IMR-90 (cell line): ENCODE measurements around the gene EXOC2. TPM values are rescaled to one million over a fixed set of nuclear protein-coding genes. Genes with fewer than 3 reads are reported as not detected.

Source experiments
- ATAC-seq: fragments of 200-7000 bp; cut with Tn5 transposase; 2 replicates; pipeline ENCODE4 v1.9.1; 2020; ENCODE audit warnings: low read depth, mild to moderate bottlenecking, moderate library complexity
- BruUV-seq: library from RNA; stranded (reverse); fragments of 400-500 nt; replicated peaks from 2 replicates; lab custom pipeline; 2021; lab: Mats Ljungman, UMichigan
- CTCF ChIA-PET: fragments of 300-600 bp; formaldehyde crosslinking; extraction: SDS; loops from one replicate; lab custom pipeline; 2021; ENCODE audit warnings: antibody characterized with exemption; lab: Yijun Ruan, JAX
- POLR2A ChIA-PET: fragments of 300-600 bp; sonication (Branson Sonifier 250); formaldehyde crosslinking; loops from one replicate; lab custom pipeline; 2022; ENCODE audit warnings: antibody characterized with exemption; ENCODE audit not compliant: unreplicated experiment; lab: Charles Lee
- DNase-seq: peaks from one replicate; pipeline ENCODE4 v3.0.0; 2013
- H2AFZ ChIP-seq: replicated peaks from 2 replicates; pipeline ENCODE3; 2013; ENCODE audit warnings: low read length, mild to moderate bottlenecking; ENCODE audit not compliant: poor library complexity
- H2AK5ac ChIP-seq: 2 replicates; pipeline ENCODE4 v1.6.1; 2013; ENCODE audit warnings: low read depth, low read length, inconsistent platforms
- H2AK9ac ChIP-seq: replicated peaks from 2 replicates; pipeline ENCODE3; 2013; ENCODE audit warnings: mild to moderate bottlenecking, low read depth, low read length, moderate library complexity; ENCODE audit not compliant: poor library complexity
- H2BK120ac ChIP-seq: 2 replicates; pipeline ENCODE4 v1.6.1; 2013; ENCODE audit warnings: low read depth, low read length, inconsistent platforms
- H2BK15ac ChIP-seq: 3 replicates; pipeline ENCODE4 v1.6.1; 2013; ENCODE audit warnings: low read depth, low read length, inconsistent platforms
- H2BK20ac ChIP-seq: 2 replicates; pipeline ENCODE4 v1.6.1; 2013; ENCODE audit warnings: low read depth, mild to moderate bottlenecking, inconsistent platforms, low read length, moderate library complexity
- H2BK5ac ChIP-seq: 2 replicates; pipeline ENCODE4 v1.6.1; 2013; ENCODE audit warnings: mild to moderate bottlenecking, low read depth, low read length, inconsistent platforms; ENCODE audit not compliant: poor library complexity, severe bottlenecking
- H3K14ac ChIP-seq: replicated peaks from 2 replicates; pipeline ENCODE4 v1.6.1; 2013; ENCODE audit warnings: low read depth, low read length, inconsistent platforms
- H3K18ac ChIP-seq: 2 replicates; pipeline ENCODE4 v1.6.1; 2013; ENCODE audit warnings: low read depth, low read length, control low read depth
- H3K23ac ChIP-seq: 2 replicates; pipeline ENCODE4 v1.6.1; 2013; ENCODE audit warnings: low read depth, low read length, inconsistent platforms
- H3K27ac ChIP-seq: 2 replicates; pipeline ENCODE4 v1.5.1; 2013; ENCODE audit warnings: mild to moderate bottlenecking, control low read depth, low read length; ENCODE audit not compliant: insufficient read depth
- H3K27me3 ChIP-seq: 2 replicates; pipeline ENCODE4 v1.6.1; 2013; ENCODE audit warnings: low read length; ENCODE audit not compliant: control insufficient read depth, insufficient read depth
- H3K36me3 ChIP-seq: 2 replicates; pipeline ENCODE4 v1.6.1; 2013; ENCODE audit warnings: low read length, mixed read lengths; ENCODE audit not compliant: control insufficient read depth, insufficient read depth
- H3K4ac ChIP-seq: 2 replicates; pipeline ENCODE4 v1.6.1; 2013; ENCODE audit warnings: low read depth, low read length, inconsistent platforms
- H3K4me1 ChIP-seq: 2 replicates; pipeline ENCODE4 v1.6.1; 2013; ENCODE audit warnings: low read length, mixed read lengths; ENCODE audit not compliant: control insufficient read depth, insufficient read depth
- H3K4me2 ChIP-seq: 2 replicates; pipeline ENCODE4 v1.6.1; 2013; ENCODE audit warnings: low read depth, mild to moderate bottlenecking, control low read depth, low read length, moderate library complexity
- H3K4me3 ChIP-seq: 2 replicates; pipeline ENCODE4 v1.5.1; 2013; ENCODE audit warnings: low read depth, mild to moderate bottlenecking, control low read depth, low read length, moderate library complexity; ENCODE audit not compliant: insufficient read depth
- H3K56ac ChIP-seq: 2 replicates; pipeline ENCODE4 v1.6.1; 2013; ENCODE audit warnings: low read length, inconsistent platforms; ENCODE audit not compliant: insufficient read depth; ENCODE audit errors: extremely low read depth
- H3K79me1 ChIP-seq, 2 experiments: 2 replicates each; pipeline ENCODE4 v1.6.1; 2013; ENCODE audit warnings: low read length in 2 of 2, inconsistent platforms in 1 of 2, low read depth in 1 of 2
- H3K9ac ChIP-seq: 2 replicates; pipeline ENCODE4 v1.6.1; 2013; ENCODE audit warnings: low read depth, low read length, control low read depth
- H3K9me1 ChIP-seq: 2 replicates; pipeline ENCODE4 v1.6.1; 2013; ENCODE audit warnings: low read length, inconsistent platforms; ENCODE audit not compliant: insufficient read depth
- H3K9me3 ChIP-seq: 2 replicates; pipeline ENCODE4 v1.6.1; 2013; ENCODE audit warnings: low read length; ENCODE audit not compliant: control insufficient read depth, insufficient read depth
- H4K20me1 ChIP-seq: 2 replicates; pipeline ENCODE4 v1.6.1; 2013; ENCODE audit warnings: low read length, inconsistent platforms; ENCODE audit not compliant: insufficient read depth
- H4K5ac ChIP-seq: 2 replicates; pipeline ENCODE4 v1.6.1; 2013; ENCODE audit warnings: mild to moderate bottlenecking, low read depth, low read length, control low read depth
- H4K8ac ChIP-seq, 2 experiments: 2 replicates each; pipeline ENCODE4 v1.6.1; 2013; ENCODE audit warnings: low read depth in 2 of 2, low read length in 2 of 2, control low read depth in 1 of 2, inconsistent platforms in 1 of 2
- H4K91ac ChIP-seq: 2 replicates; pipeline ENCODE4 v1.6.1; 2013; ENCODE audit warnings: low read depth, low read length, inconsistent platforms; ENCODE audit not compliant: insufficient read depth
- BHLHE40 ChIP-seq: fragments of 150-350 bp; IDR thresholded peaks from 2 replicates; pipeline ENCODE4 v1.6.1; 2016; ENCODE audit warnings: mild to moderate bottlenecking, low read depth, low read length
- CEBPB ChIP-seq: IDR thresholded peaks from 2 replicates; pipeline ENCODE4 v1.6.1; 2012; ENCODE audit warnings: low read depth, low read length, improper control_type of control experiment
- CHD1 ChIP-seq: IDR thresholded peaks from 2 replicates; pipeline ENCODE4 v1.6.1; 2012; ENCODE audit warnings: low read depth, low read length, improper control_type of control experiment
- FOS ChIP-seq: fragments of 150-350 bp; IDR thresholded peaks from 2 replicates; pipeline ENCODE4 v1.6.1; 2016; ENCODE audit warnings: low read depth, low read length
- MAFK ChIP-seq: IDR thresholded peaks from 2 replicates; pipeline ENCODE4 v1.6.1; 2012; ENCODE audit warnings: low read depth, low read length, improper control_type of control experiment
- MAZ ChIP-seq: IDR thresholded peaks from 2 replicates; pipeline ENCODE4 v1.6.1; 2012; ENCODE audit warnings: low read depth, mild to moderate bottlenecking, low read length, improper control_type of control experiment, moderate library complexity, borderline replicate concordance
- MXI1 ChIP-seq: IDR thresholded peaks from 2 replicates; pipeline ENCODE4 v1.6.1; 2012; ENCODE audit warnings: low read depth, mild to moderate bottlenecking, low read length, moderate library complexity, borderline replicate concordance
- NFE2L2 ChIP-seq: fragments of 150-350 bp; IDR thresholded peaks from 2 replicates; pipeline ENCODE4 v1.6.1; 2016; ENCODE audit warnings: low read depth, mild to moderate bottlenecking, low read length
- POLR2A ChIP-seq: IDR thresholded peaks from 2 replicates; pipeline ENCODE4 v1.6.1; 2012; ENCODE audit warnings: mild to moderate bottlenecking, low read depth, low read length
- RAD21 ChIP-seq: IDR thresholded peaks from 2 replicates; pipeline ENCODE4 v1.6.1; 2012; ENCODE audit warnings: low read length, improper control_type of control experiment
- RCOR1 ChIP-seq: IDR thresholded peaks from 2 replicates; pipeline ENCODE4 v1.6.1; 2012; ENCODE audit warnings: mild to moderate bottlenecking, low read length, improper control_type of control experiment; ENCODE audit not compliant: insufficient replicate concordance
- RFX5 ChIP-seq: IDR thresholded peaks from 2 replicates; pipeline ENCODE4 v1.8.0; 2012; ENCODE audit warnings: low read depth, mild to moderate bottlenecking, low read length, moderate library complexity
- SMC3 ChIP-seq: fragments of 150-350 bp; IDR thresholded peaks from 2 replicates; pipeline ENCODE4 v1.6.1; 2016; ENCODE audit warnings: low read depth, mild to moderate bottlenecking, antibody characterized with exemption, low read length, moderate library complexity
- WGBS, 2 experiments: methylation state at CpG; one replicate each; pipeline versions ENCODE4 v1.1.5 to v1.1.7; 2013; ENCODE audit warnings: missing lambda C conversion rate in 2 of 2; ENCODE audit not compliant: insufficient read length in 1 of 2; ENCODE audit errors: extremely low coverage in 2 of 2; 5-methylcytosine and 5-hydroxymethylcytosine counted together
- dilution Hi-C: fragments of 300-500 bp; cut with HindIII; formaldehyde crosslinking; loops from one replicate; pipeline ENCODE4 v1.14.3; 2018; ENCODE audit warnings: low sequenced_read_pairs; ENCODE audit not compliant: unreplicated experiment
- in situ Hi-C: fragments of 300-500 bp; cut with MboI; formaldehyde crosslinking; loops from 3 replicates; pipeline ENCODE4 v1.14.3; 2019; ENCODE audit warnings: low sequenced_read_pairs, inconsistent platforms, mixed read lengths
- intact Hi-C: fragments of 100-400 bp; cut with micrococcal nuclease; formaldehyde crosslinking; loops from 2 replicates; pipeline ENCODE4 v1.10.0; 2022
- polyA plus RNA-seq, 3 experiments: library from polyadenylated mRNA; depleted of rRNA; stranded (reverse); fragments of >200 nt; gene quantifications; 2 replicates each; pipeline ENCODE4 v1.2.3, GENCODE V29; 2012; ENCODE audit warnings: low replicate concordance in 1 of 3
- total RNA-seq: library from RNA; depleted of rRNA; stranded (reverse); fragments of >200 nt; gene quantifications from 2 replicates; pipeline ENCODE4 v1.2.3, GENCODE V29; 2012
- TF ChIP-seq, protein P1 (sequence below): fragments of 150-350 bp; IDR thresholded peaks from 2 replicates; pipeline ENCODE4 v1.6.1; 2017; ENCODE audit warnings: mild to moderate bottlenecking, antibody characterized with exemption, low read length, low read depth
- TF ChIP-seq, protein P2 (sequence below): conservative IDR thresholded peaks from 2 replicates; pipeline ENCODE4 v1.5.1; 2012; ENCODE audit warnings: mild to moderate bottlenecking, low read depth, low read length, improper control_type of control experiment
- TF ChIP-seq, protein P3 (sequence below): fragments of 150-350 bp; IDR thresholded peaks from 2 replicates; pipeline ENCODE4 v1.6.1; 2016; ENCODE audit warnings: low read depth, mild to moderate bottlenecking, low read length, moderate library complexity, borderline replicate concordance

Gene EXOC2
- total and polyA plus RNA-seq, 2 of the 4 experiments (the other 2 are of a cell fraction), result 13.1 to 37.3 TPM

DNA sequence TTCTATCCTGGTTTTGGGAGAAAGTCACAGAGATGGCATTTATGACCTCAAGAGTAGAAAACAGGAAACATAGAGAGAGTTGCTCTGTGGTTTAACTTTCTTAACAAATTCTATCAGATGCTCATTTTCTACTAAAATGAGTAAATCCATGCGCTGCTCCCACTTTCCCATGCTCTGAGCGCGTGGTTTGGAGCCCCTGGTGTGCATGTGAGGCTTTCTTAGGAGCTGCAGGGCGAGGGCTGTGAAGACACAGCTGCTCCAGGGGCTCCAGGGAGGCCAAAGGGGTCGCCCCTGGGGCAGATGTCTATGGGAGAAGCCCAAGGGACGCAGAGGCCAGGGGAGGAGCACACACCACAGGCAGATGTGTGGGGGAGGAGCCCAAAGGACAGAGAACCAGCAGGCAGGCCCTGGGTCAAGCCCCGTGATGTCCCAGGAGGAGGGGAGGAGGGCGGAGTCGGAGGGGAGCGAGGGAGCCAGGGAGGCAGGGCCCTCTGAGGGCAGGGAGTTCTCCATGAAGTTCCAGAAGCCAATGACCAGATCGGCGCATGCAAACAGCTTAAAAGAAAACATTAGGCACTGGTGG lies 178.5 kb downstream of the EXOC2 start:
- BruUV-seq, result no TSS peak
- no peak overlapping the region for H4K8ac ChIP-seq
- H2BK120ac ChIP-seq, result no peak overlapping the region
- peaks cover 0 to 12% of the 10 kb centered on the region in 2 experiments; a peak in 1 of 4 replicates for H3K79me1 ChIP-seq
- no peak overlapping the region for H3K18ac ChIP-seq
- no peak overlapping the region for H3K4me3 ChIP-seq
- no peak overlapping the region for H3K4ac ChIP-seq
- peaks cover 13% of the 10 kb centered on the region for H3K36me3 ChIP-seq
- no peak overlapping the region for H2AK5ac ChIP-seq
- DNase-seq (no peak), ATAC-seq (no peak)
- peaks cover 3% of the 10 kb centered on the region; the same call in 1 of the 2 replicates for H3K9me1 ChIP-seq
- WGBS, 2 experiments, result 91% methylated on average over 9 of the region's 12 CpGs; no CpG with 5 or more reads in 1 of the 2 experiments
- in situ Hi-C loops, result no loop called here
- H3K27me3 ChIP-seq, result no peaks in the 10 kb centered on the region
- no peak overlapping the region for H3K56ac ChIP-seq
- no peaks in the 10 kb centered on the region for H3K9me3 ChIP-seq
- H2BK5ac ChIP-seq, result no peak overlapping the region
- CTCF ChIA-PET, result no interaction called here
- TF ChIP-seq MAZ (no peak), BHLHE40 (no peak), MXI1 (no peak), CEBPB (no peak), RAD21 (no peak), RFX5 (no peak), RCOR1 (no peak), SMC3 (no peak), CHD1 (no peak), FOS (no peak), MAFK (no peak), NFE2L2 (no peak), POLR2A (no peak)
- TF ChIP-seq, protein P1, sequence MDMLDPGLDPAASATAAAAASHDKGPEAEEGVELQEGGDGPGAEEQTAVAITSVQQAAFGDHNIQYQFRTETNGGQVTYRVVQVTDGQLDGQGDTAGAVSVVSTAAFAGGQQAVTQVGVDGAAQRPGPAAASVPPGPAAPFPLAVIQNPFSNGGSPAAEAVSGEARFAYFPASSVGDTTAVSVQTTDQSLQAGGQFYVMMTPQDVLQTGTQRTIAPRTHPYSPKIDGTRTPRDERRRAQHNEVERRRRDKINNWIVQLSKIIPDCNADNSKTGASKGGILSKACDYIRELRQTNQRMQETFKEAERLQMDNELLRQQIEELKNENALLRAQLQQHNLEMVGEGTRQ, result no peak
- TF ChIP-seq, protein P2, sequence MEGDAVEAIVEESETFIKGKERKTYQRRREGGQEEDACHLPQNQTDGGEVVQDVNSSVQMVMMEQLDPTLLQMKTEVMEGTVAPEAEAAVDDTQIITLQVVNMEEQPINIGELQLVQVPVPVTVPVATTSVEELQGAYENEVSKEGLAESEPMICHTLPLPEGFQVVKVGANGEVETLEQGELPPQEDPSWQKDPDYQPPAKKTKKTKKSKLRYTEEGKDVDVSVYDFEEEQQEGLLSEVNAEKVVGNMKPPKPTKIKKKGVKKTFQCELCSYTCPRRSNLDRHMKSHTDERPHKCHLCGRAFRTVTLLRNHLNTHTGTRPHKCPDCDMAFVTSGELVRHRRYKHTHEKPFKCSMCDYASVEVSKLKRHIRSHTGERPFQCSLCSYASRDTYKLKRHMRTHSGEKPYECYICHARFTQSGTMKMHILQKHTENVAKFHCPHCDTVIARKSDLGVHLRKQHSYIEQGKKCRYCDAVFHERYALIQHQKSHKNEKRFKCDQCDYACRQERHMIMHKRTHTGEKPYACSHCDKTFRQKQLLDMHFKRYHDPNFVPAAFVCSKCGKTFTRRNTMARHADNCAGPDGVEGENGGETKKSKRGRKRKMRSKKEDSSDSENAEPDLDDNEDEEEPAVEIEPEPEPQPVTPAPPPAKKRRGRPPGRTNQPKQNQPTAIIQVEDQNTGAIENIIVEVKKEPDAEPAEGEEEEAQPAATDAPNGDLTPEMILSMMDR, result no peak
- TF ChIP-seq, protein P3, sequence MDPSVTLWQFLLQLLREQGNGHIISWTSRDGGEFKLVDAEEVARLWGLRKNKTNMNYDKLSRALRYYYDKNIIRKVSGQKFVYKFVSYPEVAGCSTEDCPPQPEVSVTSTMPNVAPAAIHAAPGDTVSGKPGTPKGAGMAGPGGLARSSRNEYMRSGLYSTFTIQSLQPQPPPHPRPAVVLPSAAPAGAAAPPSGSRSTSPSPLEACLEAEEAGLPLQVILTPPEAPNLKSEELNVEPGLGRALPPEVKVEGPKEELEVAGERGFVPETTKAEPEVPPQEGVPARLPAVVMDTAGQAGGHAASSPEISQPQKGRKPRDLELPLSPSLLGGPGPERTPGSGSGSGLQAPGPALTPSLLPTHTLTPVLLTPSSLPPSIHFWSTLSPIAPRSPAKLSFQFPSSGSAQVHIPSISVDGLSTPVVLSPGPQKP, result no peak
- dilution Hi-C loops, result no loop called here
- no peak overlapping the region for H3K23ac ChIP-seq
- no peaks in the 10 kb centered on the region; the same call in 1 of the 2 replicates for H3K4me1 ChIP-seq
- H3K4me2 ChIP-seq, result no peak overlapping the region
- H2BK20ac ChIP-seq, result no peak overlapping the region
- no peak overlapping the region for H2AFZ ChIP-seq
- H4K20me1 ChIP-seq, result no peaks in the 10 kb centered on the region; the same call in 1 of the 2 replicates
- no peak overlapping the region for H4K5ac ChIP-seq
- no peak overlapping the region for H3K14ac ChIP-seq
- H3K27ac ChIP-seq, result no peak overlapping the region
- H4K91ac ChIP-seq, result no peak overlapping the region
- H2BK15ac ChIP-seq, result no peak overlapping the region
- POLR2A ChIA-PET, result no interaction called here
- intact Hi-C loops, result no loop called here
- peak overlapping the region; percentile 17 for H2AK9ac ChIP-seq
- H3K9ac ChIP-seq, result no peak overlapping the region
